NCI-H1694 treated with DMSO at 0.1 percent for 48 hours (cell line): ENCODE measurements around the gene PRKACG.
"Not testable (repeated sequence)": the region's sequence is repeated elsewhere in the genome, so short reads cannot be mapped to it uniquely, and the experiment has no call there.

ENCODE experiments used
- DNase-seq: peaks from one replicate; lab custom pipeline; 2025; lab: John Stamatoyannopoulos, UW

PRKACG gene

DNA sequence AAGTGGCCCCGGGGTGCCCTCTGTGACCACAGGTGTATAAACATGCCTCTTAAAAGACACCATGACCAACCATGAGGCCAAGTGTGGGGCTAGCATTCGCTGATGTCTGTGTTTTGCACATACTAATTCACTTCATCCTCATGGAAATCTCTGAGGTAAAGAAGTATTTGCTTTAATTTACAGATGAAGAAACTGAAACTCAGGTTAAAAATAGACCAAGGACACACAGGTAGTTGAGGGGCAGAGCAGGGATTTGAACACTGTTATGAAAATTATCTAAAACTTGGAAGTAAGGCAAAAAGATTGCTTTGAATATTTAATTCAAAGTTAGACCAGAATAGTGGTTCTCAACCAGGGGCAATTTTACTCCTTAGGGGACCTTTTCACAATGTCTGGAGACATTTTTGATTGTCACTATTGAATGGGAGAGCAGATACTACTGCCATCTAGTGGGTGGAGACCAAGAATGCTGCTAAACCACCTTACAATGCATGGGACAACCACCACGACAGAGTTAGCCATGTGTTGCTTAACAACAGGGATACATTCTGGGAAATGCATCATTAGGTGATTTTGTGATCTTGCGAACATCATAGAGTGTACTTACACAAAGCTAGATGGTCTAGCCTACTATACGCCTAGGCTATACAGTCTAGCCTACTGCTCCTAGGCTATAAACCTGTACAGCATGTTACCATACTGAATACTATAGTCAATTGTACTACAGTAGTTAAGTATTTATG, 13.6 kb upstream of the PRKACG start:
- peak; percentile 42 for DNase-seq

- no peak for DNase-seq
Measured at GRCh38 chr9:69023650-69024049, 9.7 kb upstream of the PRKACG start.

- DNase-seq, result no peak
Measured at GRCh38 chr9:69020301-69021145, 6.6 kb upstream of the PRKACG start.

DNA sequence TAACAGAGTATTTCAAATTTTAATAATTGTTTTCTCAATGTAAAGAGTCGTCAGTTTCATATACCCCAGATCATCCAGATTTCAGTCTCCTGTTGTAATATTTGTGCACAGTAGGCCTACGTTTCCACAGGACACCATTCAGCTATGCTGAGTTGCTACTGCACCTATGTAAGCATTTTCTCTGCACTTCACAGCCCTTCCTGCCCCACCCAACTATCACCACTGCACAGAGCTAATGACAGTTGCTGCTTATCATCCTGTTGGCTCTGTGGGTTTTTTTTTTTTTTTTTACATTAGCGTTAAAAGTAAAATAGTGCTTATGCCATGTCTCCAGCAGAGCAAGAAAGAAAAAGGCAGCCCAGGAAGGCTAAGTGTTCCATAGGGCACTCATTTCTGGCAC, 5.9 kb upstream of the PRKACG start:
- no peak for DNase-seq

GRCh38 chr9:69018737-69019136, 4.8 kb upstream of the PRKACG start:
- DNase-seq, result no peak

- no peak for DNase-seq
Measured at GRCh38 chr9:69016191-69017096, 2.5 kb upstream of the PRKACG start.

DNA sequence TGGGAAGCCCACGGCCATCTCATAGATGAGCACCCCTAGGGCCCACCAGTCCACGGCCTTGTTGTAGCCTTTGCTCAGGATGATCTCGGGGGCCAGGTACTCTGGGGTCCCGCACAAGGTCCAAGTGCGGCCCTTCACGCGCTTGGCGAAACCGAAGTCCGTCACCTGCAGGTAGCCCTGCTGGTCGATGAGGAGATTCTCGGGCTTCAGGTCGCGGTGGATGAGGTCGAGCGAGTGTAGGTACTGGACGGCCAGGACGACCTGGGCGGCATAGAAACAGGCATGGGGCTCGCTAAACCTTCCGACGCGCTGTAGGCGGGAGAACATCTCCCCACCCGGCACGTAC, 558 bp downstream of the PRKACG start:
- no peak for DNase-seq

GRCh38 chr9:69012696-69013381, 1.1 kb downstream of the PRKACG start:
- no peak for DNase-seq

DNA sequence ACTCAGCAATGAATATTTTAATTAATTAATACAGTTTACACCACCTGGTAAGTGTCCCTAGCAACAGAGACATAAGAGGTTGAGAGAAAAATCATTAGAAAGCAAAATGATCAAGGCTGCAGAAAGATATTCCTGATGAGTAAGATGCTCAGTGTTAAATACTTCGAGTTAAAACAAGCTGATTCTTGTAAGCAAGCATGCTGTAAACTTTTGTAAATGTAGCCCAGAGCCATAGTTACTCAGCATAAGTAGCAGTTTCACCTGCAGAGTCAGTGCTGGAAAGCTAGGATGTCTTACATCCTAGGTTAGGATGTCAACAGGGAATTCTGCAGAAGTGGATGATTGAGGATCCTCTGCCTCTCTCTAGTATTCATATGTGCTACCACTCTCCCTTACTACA, 4.2 kb downstream of the PRKACG start:
- no peak for DNase-seq

- no peak for DNase-seq
Measured at GRCh38 chr9:69004836-69005235, 9.1 kb downstream of the PRKACG start.

- DNase-seq, result no peak
Measured at GRCh38 chr9:69003051-69003450, 10.9 kb downstream of the PRKACG start.

- no peak for DNase-seq
Measured at GRCh38 chr9:69001921-69002320, 12.0 kb downstream of the PRKACG start.

DNA sequence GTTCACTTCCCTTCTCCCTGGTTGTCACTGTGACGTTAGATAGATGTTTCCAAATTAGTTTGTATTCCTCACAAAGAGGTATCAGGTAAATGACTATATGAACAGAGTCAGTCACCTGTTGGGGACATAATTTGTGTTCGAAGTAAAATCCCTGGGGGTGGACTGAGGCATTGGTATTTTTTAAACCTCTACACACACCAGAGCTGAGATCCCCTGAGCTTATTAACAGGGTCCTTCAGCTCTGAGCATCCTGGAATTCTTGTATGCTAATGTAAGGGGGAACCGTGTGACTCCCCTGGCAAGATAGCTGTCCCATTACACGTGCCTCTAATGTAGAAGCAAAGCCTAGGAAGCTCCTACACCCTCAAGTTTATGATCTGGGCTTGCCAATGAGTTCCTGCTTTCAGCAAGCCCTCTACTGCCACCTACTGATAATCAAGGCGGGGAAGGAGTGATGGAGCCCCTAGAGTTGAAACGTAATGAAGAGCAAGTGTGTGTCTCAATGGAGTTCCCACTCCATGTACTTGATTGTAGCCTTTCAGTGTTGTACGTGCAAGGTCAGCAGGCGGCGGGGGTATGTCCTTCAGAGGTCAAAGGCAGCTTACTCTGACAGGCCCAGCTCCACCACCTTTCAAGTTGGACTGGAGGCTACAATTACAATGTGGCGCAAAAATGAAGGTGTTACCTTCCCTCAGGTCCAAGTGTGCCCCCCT, 14.4 kb downstream of the PRKACG start:
- DNase-seq, result peak; percentile 39

DNA sequence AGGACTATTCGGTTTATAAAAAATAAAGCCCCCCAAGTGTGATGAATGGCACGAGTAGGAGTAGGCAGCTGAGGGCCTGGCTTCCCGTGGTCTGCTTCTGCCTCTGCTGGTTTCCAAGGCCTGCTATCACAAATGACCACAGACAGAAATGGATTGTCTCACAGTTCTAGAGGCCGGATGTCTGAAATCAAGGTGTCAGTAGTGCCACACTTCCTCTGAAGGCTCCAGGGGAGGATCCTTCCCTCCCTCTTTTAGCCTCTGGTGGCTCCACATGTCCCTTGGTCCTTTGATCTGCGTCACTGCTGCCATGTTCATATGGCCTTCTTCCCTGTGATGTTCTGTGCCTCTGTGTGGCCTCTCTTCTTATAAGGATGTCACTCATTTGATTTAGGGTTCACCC, 15.1 kb downstream of the PRKACG start:
- no peak for DNase-seq

GRCh38 chr9:68998385-68998784, 15.5 kb downstream of the PRKACG start:
- DNase-seq, result no peak

- no peak for DNase-seq
Measured at GRCh38 chr9:68997666-68998065, 16.2 kb downstream of the PRKACG start.

- no peak for DNase-seq
Measured at GRCh38 chr9:68996462-68996861, 17.5 kb downstream of the PRKACG start.

DNA sequence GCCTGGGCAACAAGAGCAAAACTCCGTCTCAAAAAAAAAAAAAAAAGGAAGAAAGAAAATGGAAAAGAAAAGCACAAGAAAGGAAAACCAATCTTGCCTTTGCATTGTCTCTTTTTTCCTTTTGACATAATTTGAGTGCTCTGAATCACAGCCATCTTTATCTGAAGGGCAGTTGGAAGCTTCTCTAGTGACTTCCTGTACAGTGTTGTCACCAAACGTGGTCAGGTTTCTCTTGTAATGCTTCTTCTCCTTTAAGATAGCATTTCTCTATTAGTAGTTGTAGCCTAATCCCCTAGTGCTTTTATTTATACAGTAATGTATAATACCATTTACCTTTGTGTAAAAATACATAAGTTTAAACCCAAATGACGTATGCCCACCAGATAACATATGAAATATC, 18.1 kb downstream of the PRKACG start:
- no peak for DNase-seq

DNA sequence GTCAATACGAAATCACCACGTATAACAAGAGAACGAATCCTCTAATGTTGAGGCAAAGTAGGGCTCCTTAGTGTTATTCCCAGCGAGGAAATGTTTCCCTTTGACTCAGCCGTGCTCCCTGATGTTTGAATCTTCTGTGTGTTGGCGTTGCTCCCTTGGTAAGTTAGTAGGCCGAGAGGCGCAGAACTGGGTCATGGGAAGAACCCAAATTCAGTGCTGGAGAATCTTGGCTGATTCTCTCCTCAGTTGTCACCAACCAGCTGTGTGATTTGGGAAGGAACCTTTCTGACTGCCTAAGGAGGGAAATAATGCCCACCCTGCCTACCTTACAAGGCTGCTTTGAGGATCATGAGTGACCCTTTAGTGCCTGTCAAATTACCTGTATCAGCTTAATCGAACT, 22.5 kb downstream of the PRKACG start:
- DNase-seq, result no peak

DNA sequence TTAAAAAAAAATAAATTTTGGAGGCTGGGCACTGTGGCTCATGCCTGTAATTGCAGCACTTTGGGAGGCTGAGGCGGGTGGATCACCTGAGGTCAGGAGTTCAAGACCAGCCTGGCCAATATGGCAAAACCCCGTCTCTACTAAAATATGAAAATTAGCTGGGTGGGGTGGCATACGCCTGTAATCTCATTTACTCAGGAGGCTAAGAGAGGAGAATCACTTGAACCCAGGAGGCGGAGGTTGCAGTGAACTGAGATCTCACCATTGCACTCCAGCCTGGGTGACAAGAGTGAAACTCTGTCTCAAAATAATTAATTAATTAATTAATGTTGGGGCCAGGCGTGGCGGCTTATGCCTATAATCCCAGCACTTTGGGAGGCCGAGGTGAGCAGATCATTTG, 27.0 kb downstream of the PRKACG start:
- DNase-seq, result not testable (repeated sequence)
